Measurements from ENCODE around the gene DDX20. TPM values are rescaled to one million over a fixed set of nuclear protein-coding genes. Genes with fewer than 3 reads are reported as not detected.

Gene DDX20
- total and polyA plus RNA-seq, 4 donors, result 3.9 to 8.8 (median 6.9) TPM

DNA sequence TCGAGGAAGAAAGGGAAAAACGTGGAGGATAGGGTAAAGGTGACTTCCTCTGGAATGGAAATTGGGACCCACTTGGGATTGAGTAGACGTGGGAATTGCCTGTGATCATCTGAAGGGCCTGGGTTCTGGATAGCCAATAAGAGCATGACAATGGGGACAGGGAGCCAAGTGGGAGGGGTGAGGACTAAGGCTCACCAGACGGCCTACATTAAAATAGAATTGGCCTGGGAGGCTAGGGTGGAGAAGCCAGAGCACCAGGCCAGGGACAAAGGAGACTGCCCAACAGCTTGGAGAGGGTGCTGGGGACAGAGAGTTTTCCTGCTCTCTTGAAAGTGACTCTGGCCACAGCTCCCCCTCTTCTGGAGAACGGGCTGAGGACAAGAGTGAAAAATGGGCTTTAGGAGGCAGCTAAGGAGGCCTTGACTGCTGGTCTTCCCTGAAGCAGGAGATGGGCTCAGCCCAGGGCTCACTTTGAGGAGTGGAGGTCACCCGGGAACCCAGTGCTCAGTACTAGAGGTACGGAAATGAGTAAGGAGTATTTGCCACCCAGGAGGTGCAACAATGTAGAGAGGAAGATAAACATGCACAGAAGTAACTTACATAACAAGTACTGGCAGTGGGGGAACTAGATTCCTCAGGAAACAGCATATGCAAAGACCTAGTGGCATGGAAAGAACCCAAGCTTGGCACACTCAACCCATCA, 35.3 kb upstream of the DDX20 start:
- intact Hi-C loops (cut with DNase I), result no loop called here
- H3K4me1 ChIP-seq (ENCODE audit: control insufficient read depth in 1 of 2, insufficient read depth in 2 of 2, low read length in 2 of 2), result no peaks in the 10 kb centered on the region
- ATAC-seq (ENCODE audit: low FRiP score) (peak; percentile 30), DNase-seq (no peak)
- WGBS, 2 donors, result 49 to 50% methylated on average over 7 of the region's 7 CpGs
- H3K27ac ChIP-seq (ENCODE audit: low read depth in 1 of 2, low read length in 2 of 2), result no peak overlapping the region
- H3K36me3 ChIP-seq (ENCODE audit: control insufficient read depth in 1 of 2, insufficient read depth in 2 of 2, low read length in 1 of 2), result no peaks in the 10 kb centered on the region
- no peaks in the 10 kb centered on the region for H3K27me3 ChIP-seq (ENCODE audit: control insufficient read depth in 1 of 2, insufficient read depth in 2 of 2, low read length in 1 of 2)
- H3K4me3 ChIP-seq (ENCODE audit: low read length in 2 of 2), result no peak overlapping the region
- H3K9me3 ChIP-seq (ENCODE audit: control insufficient read depth, low read length), result no peaks in the 10 kb centered on the region

DNA sequence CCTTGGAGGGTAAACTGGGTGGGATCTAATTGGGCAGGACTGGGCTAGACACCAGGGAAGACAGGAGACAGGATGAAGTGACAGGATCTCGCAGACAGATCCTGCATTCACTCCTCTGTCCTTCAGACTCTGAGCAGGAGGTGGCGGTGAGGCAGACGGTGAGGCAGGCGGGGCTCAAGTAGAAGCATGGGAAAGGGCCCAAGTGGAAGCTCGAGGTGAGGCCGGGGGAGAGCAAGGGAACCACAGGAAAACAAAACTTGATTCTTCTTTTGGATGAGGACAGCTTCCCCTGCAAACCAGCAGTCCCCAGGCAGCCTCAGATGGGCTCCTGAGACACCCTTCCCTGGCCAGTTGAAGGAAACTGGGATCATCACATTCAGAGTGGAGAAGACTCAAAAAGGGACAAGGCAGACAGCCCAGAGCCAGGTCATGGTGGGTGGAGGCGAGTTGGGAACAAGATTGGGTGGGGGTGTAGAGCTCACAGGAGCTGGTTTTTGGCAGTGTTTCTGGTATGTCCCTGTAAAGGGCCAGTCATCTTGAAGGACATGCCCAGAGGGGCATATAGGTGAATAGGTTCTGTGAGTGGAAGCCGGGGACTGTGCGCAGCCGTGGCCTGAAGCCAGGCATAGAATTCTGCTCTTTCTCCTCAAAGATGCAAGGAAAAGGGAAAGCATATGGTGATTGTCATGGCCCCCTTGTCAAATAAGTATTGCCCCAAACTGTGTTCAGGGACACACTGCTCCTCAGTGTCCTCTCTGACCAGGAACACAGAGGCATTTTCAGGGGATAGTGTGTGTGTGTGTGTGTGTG, 34.5 kb upstream of the DDX20 start:
- intact Hi-C loops (cut with DNase I), result no loop called here
- ATAC-seq (ENCODE audit: low FRiP score), result no peak
- H3K27me3 ChIP-seq (ENCODE audit: control insufficient read depth in 1 of 2, insufficient read depth in 2 of 2, low read length in 1 of 2), result no peaks in the 10 kb centered on the region
- H3K4me1 ChIP-seq (ENCODE audit: control insufficient read depth in 1 of 2, insufficient read depth in 2 of 2, low read length in 2 of 2), result no peaks in the 10 kb centered on the region
- H3K9me3 ChIP-seq (ENCODE audit: control insufficient read depth, low read length), result no peaks in the 10 kb centered on the region
- no peak overlapping the region for H3K4me3 ChIP-seq (ENCODE audit: low read length in 2 of 2)
- 72 to 74% methylated on average over 10 of the region's 10 CpGs for WGBS, 2 donors
- no peak for DNase-seq
- H3K36me3 ChIP-seq (ENCODE audit: control insufficient read depth in 1 of 2, insufficient read depth in 2 of 2, low read length in 1 of 2), result no peaks in the 10 kb centered on the region
- H3K27ac ChIP-seq (ENCODE audit: low read depth in 1 of 2, low read length in 2 of 2), result no peak overlapping the region

GRCh38 chr1:111723091-111723806, 32.5 kb upstream of the DDX20 start:
- ATAC-seq (ENCODE audit: low FRiP score) (no peak), DNase-seq (no peak)
- Histone ChIP-seq H3K4me1 (ENCODE audit: control insufficient read depth in 1 of 2, insufficient read depth in 2 of 2, low read length in 2 of 2) (no peaks in the 10 kb centered on the region), H3K9me3 (ENCODE audit: control insufficient read depth, low read length) (no peaks in the 10 kb centered on the region), H3K4me3 (ENCODE audit: low read length in 2 of 2) (no peak overlapping the region), H3K36me3 (ENCODE audit: control insufficient read depth in 1 of 2, insufficient read depth in 2 of 2, low read length in 1 of 2) (peaks cover 0 to 3% of the 10 kb centered on the region in 2 donors), H3K27ac (ENCODE audit: low read depth in 1 of 2, low read length in 2 of 2) (no peak overlapping the region), H3K27me3 (ENCODE audit: control insufficient read depth in 1 of 2, insufficient read depth in 2 of 2, low read length in 1 of 2) (no peaks in the 10 kb centered on the region)
- intact Hi-C loops (cut with DNase I), result no loop called here
- WGBS, 2 donors, result 81 to 84% methylated on average over 7 of the region's 7 CpGs

GRCh38 chr1:111723871-111724270, 31.8 kb upstream of the DDX20 start:
- peaks cover 0 to 3% of the 10 kb centered on the region in 2 donors for H3K36me3 ChIP-seq (ENCODE audit: control insufficient read depth in 1 of 2, insufficient read depth in 2 of 2, low read length in 1 of 2)
- H3K27ac ChIP-seq (ENCODE audit: low read depth in 1 of 2, low read length in 2 of 2), result no peak overlapping the region
- no peak overlapping the region for H3K4me3 ChIP-seq (ENCODE audit: low read length in 2 of 2)
- WGBS, 2 donors, result 62 to 65% methylated on average over 1 of the region's 1 CpG
- no peaks in the 10 kb centered on the region for H3K27me3 ChIP-seq (ENCODE audit: control insufficient read depth in 1 of 2, insufficient read depth in 2 of 2, low read length in 1 of 2)
- H3K9me3 ChIP-seq (ENCODE audit: control insufficient read depth, low read length), result no peaks in the 10 kb centered on the region
- no peak for DNase-seq
- intact Hi-C loops (cut with DNase I), result no loop called here
- no peak for ATAC-seq (ENCODE audit: low FRiP score)
- H3K4me1 ChIP-seq (ENCODE audit: control insufficient read depth in 1 of 2, insufficient read depth in 2 of 2, low read length in 2 of 2), result no peaks in the 10 kb centered on the region

DNA sequence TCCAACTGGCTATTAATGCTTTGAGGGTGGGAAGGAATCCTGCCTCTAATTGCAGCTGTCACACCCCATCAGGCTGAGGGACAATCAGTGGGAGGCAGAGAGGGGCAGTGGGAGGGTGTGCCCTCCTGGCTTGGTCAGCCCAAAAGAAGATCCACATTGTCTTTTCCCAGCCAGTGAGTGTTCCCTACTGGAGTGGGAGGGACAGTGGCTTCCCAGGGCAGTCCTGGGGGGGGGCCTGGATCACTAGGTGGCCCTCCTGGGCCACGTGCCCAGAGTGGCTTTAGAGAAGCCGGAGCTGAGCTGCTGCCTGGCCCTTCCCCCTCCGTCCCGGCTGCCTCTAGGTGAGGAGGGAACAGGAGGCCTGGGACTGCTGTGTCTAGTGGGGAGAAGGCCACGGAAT, 30.5 kb upstream of the DDX20 start:
- H3K4me1 ChIP-seq (ENCODE audit: control insufficient read depth in 1 of 2, insufficient read depth in 2 of 2, low read length in 2 of 2), result no peaks in the 10 kb centered on the region
- H3K27ac ChIP-seq (ENCODE audit: low read depth in 1 of 2, low read length in 2 of 2), result no peak overlapping the region
- intact Hi-C loops (cut with DNase I), result no loop called here
- H3K9me3 ChIP-seq (ENCODE audit: control insufficient read depth, low read length), result no peaks in the 10 kb centered on the region
- no peak for DNase-seq
- H3K4me3 ChIP-seq (ENCODE audit: low read length in 2 of 2), result no peak overlapping the region
- 20 to 39% methylated on average over 3 to 5 of the region's 5 CpGs for WGBS, 2 donors
- no peaks in the 10 kb centered on the region for H3K27me3 ChIP-seq (ENCODE audit: control insufficient read depth in 1 of 2, insufficient read depth in 2 of 2, low read length in 1 of 2)
- ATAC-seq (ENCODE audit: low FRiP score), result peak; percentile 34
- H3K36me3 ChIP-seq (ENCODE audit: control insufficient read depth in 1 of 2, insufficient read depth in 2 of 2, low read length in 1 of 2), result peaks cover 0 to 3% of the 10 kb centered on the region in 2 donors

- intact Hi-C loops (cut with DNase I), result no loop called here
- Histone ChIP-seq H3K27ac (ENCODE audit: low read depth in 1 of 2, low read length in 2 of 2) (no peak overlapping the region), H3K36me3 (ENCODE audit: control insufficient read depth in 1 of 2, insufficient read depth in 2 of 2, low read length in 1 of 2) (peaks cover 0 to 3% of the 10 kb centered on the region in 2 donors), H3K4me3 (ENCODE audit: low read length in 2 of 2) (no peak overlapping the region), H3K4me1 (ENCODE audit: control insufficient read depth in 1 of 2, insufficient read depth in 2 of 2, low read length in 2 of 2) (no peaks in the 10 kb centered on the region), H3K9me3 (ENCODE audit: control insufficient read depth, low read length) (no peaks in the 10 kb centered on the region), H3K27me3 (ENCODE audit: control insufficient read depth in 1 of 2, insufficient read depth in 2 of 2, low read length in 1 of 2) (no peaks in the 10 kb centered on the region)
- ATAC-seq (ENCODE audit: low FRiP score) (no peak), DNase-seq (no peak)
- WGBS, 2 donors, result 88 to 92% methylated on average over 18 of the region's 18 CpGs
Observed at GRCh38 chr1:111727056-111727455, 28.6 kb upstream of the DDX20 start.

DNA sequence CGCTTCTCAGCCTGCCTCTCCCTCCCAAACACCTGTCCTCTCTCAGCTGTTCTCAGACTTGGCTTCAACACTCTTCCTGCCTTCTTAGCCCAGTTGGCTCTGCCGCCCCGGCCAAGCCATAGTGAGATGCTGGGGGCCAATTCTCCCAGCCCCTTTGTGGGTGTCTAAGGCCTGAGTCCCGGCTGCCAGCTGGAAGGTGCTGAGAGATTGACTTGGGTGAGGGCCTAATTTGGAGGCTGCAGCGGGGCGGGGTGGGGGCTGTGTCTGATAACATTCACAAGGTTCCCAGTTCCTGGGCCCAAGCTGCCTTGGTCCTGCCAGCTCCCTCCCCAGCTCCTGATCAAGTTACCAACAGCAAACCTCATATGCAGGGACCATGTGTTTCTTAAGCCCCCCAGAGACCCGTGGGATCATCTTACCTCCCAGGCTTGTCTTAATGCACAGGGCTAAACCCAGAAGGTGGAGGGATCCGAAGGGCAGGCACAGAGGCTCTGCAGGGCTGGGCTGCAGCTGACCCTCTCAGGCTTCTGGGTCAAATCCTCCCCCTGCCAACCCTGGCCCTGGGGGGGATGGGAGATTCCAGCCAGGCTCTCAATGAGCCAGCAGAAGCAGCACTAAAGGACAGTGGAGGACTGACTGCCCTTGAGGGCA, 26.3 kb upstream of the DDX20 start:
- DNase-seq (no peak), ATAC-seq (ENCODE audit: low FRiP score) (no peak)
- Histone ChIP-seq H3K9me3 (ENCODE audit: control insufficient read depth, low read length) (no peaks in the 10 kb centered on the region), H3K36me3 (ENCODE audit: control insufficient read depth in 1 of 2, insufficient read depth in 2 of 2, low read length in 1 of 2) (peaks cover 0 to 3% of the 10 kb centered on the region in 2 donors), H3K27me3 (ENCODE audit: control insufficient read depth in 1 of 2, insufficient read depth in 2 of 2, low read length in 1 of 2) (no peaks in the 10 kb centered on the region), H3K27ac (ENCODE audit: low read depth in 1 of 2, low read length in 2 of 2) (no peak overlapping the region), H3K4me1 (ENCODE audit: control insufficient read depth in 1 of 2, insufficient read depth in 2 of 2, low read length in 2 of 2) (no peaks in the 10 kb centered on the region), H3K4me3 (ENCODE audit: low read length in 2 of 2) (no peak overlapping the region)
- intact Hi-C loops (cut with DNase I), result no loop called here
- 26 to 31% methylated on average over 7 to 8 of the region's 8 CpGs for WGBS, 2 donors

- WGBS, 2 donors, result 67 to 68% methylated on average over 7 of the region's 7 CpGs
- ATAC-seq (ENCODE audit: low FRiP score) (no peak), DNase-seq (no peak)
- Histone ChIP-seq H3K27me3 (ENCODE audit: control insufficient read depth in 1 of 2, insufficient read depth in 2 of 2, low read length in 1 of 2) (no peaks in the 10 kb centered on the region), H3K36me3 (ENCODE audit: control insufficient read depth in 1 of 2, insufficient read depth in 2 of 2, low read length in 1 of 2) (peaks cover 0 to 3% of the 10 kb centered on the region in 2 donors), H3K9me3 (ENCODE audit: control insufficient read depth, low read length) (no peaks in the 10 kb centered on the region), H3K4me1 (ENCODE audit: control insufficient read depth in 1 of 2, insufficient read depth in 2 of 2, low read length in 2 of 2) (no peaks in the 10 kb centered on the region), H3K27ac (ENCODE audit: low read depth in 1 of 2, low read length in 2 of 2) (no peak overlapping the region), H3K4me3 (ENCODE audit: low read length in 2 of 2) (no peak overlapping the region)
- intact Hi-C loops (cut with DNase I), result no loop called here
Observed at GRCh38 chr1:111729946-111730681, 25.6 kb upstream of the DDX20 start.
